Measurements from ENCODE around the gene KCND2.

The KCND2 gene

DNA sequence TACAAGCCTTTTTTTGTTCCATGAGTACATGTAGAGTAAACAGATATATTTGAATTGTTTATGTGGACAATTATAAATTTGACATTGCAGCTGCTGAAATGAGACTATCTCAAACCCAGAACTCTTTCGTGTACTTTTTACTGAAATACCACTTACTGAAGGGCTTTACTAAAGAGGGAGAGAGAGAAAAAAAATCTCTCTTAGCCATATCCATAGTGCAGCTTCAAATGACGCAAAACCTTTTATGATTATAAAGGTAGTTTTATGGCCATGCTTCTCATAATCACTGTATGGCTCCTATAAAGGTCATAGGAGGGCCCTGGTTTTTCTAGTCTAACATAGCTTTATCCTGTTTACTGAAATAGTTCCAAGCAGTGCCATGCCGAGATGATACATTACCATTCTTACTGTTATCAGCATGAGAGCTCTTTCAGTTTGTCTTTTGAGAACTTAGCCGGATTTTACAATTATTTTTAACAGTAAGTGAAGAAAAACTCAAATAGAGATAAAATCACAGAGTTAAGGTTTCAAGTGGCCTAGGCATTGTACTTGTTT lies 35.1 kb downstream of the KCND2 start:
- DNase-seq (ENCODE audit: low read depth in 3 of 3, low spot score in 1 of 3), result no peak

DNA sequence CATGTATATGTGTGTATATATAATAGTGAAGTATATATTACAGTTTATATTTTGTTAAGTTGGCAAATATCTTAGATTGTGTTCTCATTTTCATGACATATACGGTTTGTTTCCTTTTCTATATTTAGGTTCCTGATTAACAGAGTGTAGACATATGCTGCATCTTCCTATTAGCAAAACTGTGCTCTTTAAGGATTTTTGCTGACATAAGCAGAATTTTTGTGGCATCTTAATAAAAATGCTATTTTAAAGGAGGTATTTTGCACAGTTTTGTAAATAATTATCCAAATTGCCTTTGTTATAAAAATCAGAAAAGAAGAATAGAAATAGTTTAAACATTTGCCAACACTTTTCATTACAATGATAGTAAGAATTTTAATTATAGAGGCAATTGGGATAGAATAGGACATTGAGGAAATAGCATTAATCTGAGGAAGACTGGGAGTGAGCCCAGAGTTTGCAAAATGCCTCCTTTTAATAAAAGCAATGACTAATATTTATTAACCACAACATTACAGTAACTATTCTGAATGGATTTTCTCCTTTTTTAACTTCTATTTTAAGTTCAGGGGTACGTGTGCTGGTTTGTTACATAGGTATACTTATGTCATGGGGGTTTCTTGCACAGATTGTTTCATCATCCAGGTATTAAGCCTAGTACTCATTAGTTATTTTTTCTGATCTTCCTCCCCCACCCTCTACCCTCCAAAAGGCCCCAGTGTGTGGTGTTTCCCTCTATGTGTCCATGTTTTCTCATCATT lies 38.2 kb downstream of the KCND2 start:
- no peak for DNase-seq (ENCODE audit: low read depth in 3 of 3, low spot score in 1 of 3)

DNA sequence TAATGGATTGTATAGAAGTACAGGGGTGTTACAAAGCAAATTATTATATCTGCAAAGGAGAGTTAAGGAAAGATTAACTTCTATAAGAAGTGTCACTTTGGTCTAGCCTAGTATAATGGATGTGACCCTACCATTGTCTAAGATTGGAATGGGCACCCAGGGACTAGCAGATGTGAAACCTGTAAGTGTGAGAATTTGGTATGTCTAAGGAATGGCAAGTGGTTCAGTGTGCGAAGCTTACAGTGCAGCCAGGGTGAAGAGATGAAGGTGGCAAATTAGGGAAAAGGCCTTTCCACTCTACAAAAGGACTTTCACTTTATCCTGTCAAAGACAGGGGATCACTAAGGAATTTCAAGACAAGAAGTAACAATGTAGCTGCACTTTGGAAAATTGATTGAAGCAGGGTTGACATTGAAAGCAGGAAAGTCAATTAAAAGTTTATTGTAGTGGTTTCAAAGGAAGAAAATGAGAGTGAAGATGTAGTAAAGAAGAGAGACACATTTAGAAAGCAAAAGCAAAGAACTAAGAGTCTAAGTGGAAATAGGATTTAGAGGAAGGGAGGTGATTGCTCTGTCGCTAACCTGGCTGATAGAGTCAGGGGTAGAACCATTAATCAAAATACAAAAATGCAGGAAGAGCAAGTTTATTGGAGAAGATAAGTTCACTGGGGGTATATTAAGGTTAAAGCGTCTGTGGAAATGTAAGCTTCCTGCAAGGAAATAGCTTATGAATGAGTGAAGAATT lies 47.4 kb downstream of the KCND2 start:
- no peak for DNase-seq (ENCODE audit: low read depth in 3 of 3, low spot score in 1 of 3)

DNA sequence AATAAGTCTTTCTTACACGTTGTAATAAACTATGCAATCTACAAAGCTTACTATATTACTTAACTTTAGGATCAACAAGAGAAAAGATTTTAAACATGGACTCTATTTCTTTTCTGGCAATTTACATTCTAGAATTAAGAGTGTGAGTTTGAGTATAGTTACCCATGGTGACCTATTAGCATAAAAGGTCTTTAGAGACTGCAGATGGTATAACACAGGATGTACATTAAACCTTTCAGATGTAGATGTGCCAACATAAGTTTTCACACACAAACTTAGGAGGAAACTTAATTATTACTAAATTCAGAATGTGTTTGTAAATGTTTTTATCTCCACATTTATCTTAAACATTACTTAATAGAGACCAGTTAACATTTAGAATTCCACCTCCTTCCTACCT lies 54.1 kb downstream of the KCND2 start:
- no peak for DNase-seq (ENCODE audit: low read depth in 3 of 3, low spot score in 1 of 3)

DNA sequence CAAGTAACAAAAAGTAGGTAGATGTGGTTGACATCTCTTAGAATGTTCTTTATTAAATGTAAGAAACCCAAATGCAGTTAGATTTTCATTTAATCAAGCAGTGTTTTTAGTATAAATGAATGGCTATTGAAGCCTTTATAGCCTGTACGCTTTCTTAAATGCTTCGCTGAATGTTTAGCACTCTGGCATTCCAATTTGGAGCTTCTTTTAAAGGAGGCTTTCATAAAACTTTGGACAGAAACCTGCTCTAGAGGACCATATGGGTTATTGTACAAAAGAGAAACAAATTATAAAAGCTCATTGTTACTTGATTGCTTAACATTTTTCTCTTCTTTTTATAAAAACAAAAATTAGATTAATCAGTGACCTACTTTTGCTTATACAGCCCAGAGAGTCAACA lies 59.5 kb downstream of the KCND2 start:
- no peak for DNase-seq (ENCODE audit: low read depth in 3 of 3, low spot score in 1 of 3)

DNA sequence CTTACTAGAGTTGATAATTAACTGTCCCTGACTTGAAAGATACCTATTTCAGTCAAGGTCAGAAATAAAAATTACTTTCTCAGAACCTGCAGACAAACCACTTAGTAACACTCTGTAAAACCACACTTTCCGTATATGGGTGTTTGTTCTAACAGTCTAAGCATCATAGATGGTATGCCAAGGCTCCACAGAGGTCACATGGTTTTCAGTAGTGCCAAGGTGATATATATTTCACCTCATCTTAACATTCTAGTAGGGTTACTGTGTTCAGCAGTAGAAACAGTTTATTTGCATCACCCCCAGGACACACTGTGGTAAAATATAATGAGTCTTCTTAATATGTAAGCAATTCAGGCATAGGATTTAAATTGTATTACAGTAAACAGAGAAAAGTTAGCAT lies 61.5 kb downstream of the KCND2 start:
- DNase-seq (ENCODE audit: low read depth in 3 of 3, low spot score in 1 of 3), result no peak

DNA sequence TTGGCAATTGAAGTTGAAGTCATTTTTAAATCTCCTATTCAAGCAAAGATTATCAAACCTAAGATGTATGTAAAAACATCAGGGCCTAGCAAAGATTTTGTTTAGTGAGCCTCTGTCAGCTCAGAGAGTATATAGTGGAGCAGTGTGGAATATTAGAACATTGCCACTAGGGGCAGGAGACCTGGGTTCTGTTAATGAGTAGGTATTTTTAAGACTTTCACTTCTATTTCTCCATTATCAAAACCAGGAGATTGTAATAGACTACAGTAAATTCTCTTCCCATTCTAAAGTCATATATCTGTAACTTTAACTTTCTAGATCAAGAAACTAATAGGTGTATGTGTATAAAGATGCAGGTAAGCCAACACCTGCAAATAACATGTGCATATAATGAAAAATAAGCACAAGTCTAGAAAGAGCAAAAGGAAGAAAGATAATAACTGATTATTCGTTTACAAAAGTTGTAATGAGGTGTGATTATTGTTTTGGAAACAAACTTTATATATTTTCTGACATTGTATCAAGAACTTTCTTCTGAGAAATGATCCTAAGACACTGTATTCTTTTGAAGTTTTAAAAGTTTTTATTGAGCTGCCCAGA lies 64.4 kb downstream of the KCND2 start:
- no peak for DNase-seq (ENCODE audit: low read depth in 3 of 3, low spot score in 1 of 3)

DNA sequence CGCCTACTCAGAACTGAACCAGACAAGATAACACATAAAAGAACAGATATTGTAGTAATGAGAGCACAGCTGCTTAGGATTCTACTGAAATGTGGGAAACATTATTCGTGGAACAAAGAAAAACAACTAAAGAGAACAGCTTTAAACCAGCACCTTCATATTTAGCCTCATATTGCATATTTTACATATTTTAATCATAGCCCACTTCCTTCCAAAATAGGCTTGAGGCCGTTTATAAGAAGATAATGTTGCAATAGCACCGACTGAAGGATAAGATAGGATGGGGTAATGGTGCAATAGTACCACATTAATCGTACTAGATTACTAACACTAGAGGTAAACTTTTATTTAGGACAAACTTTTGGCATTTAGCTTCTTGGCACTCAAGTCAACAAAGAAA lies 71.3 kb downstream of the KCND2 start:
- no peak for DNase-seq (ENCODE audit: low read depth in 3 of 3, low spot score in 1 of 3)

DNA sequence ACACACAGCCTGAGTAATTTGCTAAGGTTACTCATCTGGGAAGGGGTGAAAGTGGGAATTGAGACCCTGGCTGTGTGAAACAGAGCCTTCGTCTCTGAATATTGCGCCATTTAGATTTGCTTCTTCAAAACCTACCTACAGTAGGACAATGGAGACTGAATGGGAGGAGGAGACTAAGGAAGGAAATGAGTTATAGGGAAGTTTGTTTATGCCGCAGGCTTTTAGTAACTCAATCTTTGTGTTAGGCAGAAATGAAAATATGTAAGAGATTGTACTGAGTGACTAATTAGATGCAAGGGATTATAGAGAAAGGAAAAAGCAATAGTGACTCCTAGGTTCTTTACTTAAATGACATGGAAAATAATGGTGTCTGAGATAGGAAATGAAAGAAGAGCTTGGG lies 80.2 kb downstream of the KCND2 start:
- DNase-seq (ENCODE audit: low read depth in 3 of 3, low spot score in 1 of 3), result no peak

DNA sequence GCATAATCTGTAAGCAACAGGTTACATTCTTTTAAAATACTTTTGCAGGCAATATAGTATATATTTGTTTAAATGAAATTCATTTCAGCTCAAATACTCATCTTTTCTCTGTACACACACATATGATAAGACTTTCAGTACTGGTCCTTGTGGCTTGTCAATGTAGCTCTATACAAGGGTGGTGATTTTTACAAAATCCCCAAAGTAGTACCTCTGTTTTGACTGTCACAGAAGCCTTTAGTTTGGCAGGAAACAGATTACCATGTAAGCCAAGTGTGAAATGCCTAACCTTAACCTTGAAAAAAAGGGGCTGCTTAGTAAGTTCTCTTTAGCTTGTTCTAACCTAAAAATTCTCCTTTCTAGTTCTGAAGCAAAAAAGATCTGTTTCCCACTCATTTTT lies 87.9 kb downstream of the KCND2 start:
- DNase-seq (ENCODE audit: low read depth in 3 of 3, low spot score in 1 of 3), result no peak

DNA sequence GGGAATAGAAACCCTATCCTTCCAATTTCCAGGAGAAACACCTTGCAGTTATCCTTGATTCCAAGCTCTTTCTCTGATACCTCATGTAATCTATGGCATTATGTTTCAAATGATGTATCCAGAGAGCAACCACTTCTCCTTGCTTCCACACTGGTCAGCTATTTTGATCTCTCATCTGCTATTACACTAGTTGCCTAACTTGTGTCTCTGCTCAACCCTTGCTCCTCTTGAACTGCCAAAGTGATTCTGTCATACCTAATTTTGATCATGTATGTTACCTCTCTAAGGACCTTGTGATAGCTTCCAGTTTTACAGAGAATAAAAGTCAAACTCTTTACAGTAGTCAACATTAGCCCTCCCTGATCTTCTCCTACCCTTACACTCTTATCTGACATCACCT lies 90.4 kb downstream of the KCND2 start:
- no peak for DNase-seq (ENCODE audit: low read depth in 3 of 3, low spot score in 1 of 3)

DNA sequence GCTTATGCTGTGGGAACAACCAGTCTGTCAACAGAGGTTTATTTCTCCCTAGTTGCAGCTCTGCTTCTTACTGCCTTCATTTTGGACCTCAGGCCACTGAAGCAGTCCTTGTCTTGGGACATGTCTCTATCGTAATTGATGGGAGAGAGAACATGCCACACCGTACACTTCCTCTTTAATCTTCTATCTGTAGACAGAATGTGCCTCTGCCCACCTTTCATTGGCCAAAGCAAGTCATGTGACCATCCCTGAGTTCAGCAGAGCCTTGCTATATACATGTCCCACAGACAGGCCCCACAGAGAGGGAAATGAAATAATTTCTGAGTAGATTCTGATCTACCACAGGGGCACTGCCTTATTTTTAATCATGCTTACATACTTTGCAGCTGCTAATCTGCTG lies 98.0 kb downstream of the KCND2 start:
- DNase-seq (ENCODE audit: low read depth in 3 of 3, low spot score in 1 of 3), result no peak

DNA sequence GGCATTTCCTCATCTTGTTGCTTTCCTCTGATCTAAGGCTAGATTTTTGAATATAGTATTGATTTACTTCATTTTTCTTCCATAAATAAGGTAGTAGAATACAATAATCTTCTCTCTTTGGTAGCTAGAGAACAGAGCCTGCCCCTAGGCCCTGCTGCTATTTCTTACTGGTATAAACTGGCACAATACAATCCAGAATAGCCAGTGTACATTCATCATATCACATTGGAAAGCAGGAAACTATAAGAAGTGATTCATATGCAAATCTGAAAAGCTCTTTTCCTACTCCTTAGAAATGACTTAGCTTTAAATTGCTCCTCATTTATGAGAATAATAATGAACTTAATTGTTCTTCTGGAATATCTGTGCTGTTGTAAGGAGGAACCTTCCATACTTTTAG lies 100.2 kb downstream of the KCND2 start:
- no peak for DNase-seq (ENCODE audit: low read depth in 3 of 3, low spot score in 1 of 3)

DNA sequence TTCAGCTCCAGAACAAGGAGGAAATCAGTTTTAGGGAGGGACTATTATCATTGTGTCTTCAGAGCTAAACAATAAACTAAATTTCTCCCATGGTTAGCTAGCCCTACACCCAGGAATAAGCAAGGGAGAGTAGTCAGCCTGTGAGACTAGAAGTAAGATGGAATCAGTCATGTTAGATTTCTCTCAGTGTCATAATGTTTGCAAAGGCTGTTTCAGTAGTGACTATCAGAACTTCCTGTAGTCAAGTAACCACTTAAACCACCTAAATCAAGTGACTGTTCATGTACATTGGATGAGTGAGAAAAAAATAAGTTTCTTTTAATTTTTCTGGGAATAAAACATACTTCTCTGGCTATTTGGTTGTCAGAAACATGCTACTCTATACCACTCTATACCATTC lies 121.6 kb downstream of the KCND2 start:
- no peak for DNase-seq (ENCODE audit: low read depth in 3 of 3, low spot score in 1 of 3)

DNA sequence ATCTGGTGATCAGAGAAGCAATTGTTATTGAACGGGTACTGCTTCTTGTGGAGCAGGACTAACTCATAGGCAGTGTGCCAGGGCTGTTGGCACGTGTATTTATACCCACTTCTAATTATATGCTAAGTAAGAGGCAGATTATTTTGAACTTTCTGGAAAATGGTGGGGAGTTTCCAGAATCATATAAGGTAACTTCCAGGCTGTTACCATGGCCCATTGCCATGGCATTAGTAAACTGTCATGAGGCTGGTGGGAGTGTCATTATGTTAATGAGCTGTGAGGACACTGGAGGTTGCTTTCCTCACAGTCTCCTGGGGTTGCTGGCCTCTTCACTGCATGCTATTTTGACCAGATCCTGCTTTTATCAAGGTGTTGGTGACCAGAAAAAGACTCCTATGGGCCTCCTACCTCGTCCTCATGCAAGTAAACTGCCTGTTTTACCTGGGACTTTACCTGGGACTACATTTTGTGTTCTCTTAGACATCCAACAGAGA lies 122.6 kb downstream of the KCND2 start:
- no peak for DNase-seq (ENCODE audit: low read depth in 3 of 3, low spot score in 1 of 3)

DNA sequence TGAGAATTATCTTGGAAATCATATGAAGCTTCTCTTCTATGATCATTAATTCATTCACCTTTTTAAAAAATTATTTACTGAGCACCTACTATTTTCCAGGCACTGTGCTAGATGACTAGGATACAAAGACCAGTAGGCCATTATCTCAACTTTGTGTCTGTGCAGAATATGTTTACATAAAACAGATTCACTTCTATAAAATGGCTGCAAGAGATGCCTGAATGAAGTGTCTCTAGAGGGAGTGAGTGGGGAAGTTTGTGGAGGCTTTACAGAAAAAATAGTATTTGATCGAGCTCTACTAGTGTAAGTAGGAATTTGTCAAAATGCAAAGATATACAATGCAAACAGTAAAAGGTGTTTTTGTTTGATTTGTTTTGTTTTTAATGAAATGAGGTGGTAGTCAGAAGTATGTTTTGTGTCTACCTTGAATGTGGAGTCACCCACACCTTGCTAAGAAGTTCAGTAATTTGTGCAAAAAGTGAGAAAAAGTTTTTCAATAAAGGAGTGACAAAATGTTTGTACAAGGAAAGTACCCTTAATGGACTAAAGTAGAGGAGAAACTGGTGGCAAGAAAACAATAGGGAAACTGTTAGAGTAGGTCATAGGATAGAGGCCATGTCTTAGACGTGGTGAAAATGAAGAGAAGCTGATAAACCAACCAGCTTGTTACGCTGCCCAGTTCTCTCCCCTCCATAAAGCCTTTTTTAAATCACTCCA lies 125.5 kb downstream of the KCND2 start:
- DNase-seq (ENCODE audit: low read depth in 3 of 3, low spot score in 1 of 3), result no peak

DNA sequence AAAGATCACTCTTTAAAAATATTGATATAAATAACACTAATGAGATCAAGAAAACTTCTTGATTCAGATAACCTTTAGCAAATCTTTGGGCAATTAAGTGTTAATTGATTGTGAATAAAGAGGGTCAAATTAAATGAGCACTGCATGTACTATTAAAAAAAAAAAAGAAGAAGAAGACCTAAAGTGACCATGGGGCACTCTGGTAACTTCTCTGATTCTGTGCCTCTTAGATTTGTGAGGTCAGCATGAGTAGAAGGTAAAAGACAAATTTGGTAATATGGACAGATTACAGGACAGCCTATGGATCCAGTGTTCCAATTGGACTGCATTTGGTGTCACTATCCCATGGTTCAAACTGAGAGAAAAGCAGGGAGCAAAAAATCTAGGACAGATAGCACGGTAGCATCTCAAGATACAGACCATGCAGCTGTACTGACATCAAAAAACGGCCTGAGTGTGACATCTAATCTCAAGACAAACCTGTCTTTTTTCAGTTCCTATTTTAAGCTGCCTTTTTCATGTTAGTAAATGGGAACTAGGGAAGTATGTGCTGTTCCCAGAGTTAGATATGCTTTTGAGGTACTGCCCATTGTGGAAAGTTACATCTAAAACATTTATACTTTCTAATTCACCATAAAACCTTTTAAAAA lies 128.0 kb downstream of the KCND2 start:
- no peak for DNase-seq (ENCODE audit: low read depth in 3 of 3, low spot score in 1 of 3)

DNA sequence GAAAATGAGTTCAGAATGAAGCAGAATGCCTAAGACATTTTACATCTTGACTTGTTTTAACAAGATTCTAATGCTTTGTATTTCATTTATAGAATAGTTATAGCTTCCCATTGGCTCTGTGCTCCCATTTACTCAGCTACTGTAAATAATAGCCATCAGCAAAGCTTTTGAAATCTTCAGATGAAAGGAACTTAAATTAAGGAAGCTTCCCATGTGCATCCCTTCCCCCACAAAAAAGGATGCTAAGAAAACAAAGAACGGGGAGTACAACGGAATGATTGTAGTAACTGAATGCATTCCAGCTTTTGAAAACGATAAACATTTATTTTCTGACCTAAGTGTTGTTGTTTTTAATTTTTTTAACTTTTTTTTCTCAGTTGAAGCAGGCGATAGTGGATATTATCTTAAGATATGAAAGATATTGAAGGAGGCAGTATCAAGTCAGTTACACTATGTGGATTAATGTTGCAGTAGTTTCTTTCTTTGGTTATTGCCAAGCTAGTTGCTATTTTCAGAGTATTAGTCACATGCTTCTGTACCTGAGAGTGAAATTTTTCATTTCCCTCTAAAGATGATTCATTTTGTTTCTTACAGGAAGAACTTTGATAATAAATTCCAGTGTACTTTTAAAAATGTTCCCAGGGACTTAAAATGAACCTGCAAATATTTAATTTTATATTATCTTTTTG lies 129.2 kb downstream of the KCND2 start:
- DNase-seq (ENCODE audit: low read depth in 3 of 3, low spot score in 1 of 3), result no peak

DNA sequence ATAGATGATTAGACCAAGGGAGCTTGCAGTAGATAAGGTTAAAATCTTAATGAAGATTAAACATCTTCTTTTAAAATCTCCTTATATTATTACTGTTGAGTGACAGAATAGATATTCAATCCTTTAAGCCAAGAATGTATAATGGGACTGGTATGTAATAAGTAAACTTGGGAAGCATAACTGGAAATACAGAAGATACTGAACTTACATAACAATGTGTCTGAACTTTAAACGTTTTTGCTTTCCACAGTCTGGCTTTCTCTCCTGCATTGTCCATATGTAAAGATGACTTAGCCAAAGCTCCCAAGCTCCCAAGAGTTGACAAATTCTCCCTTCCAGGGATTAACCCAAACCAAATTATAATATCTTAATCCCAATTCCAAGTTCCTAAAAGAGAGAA lies 129.8 kb downstream of the KCND2 start:
- no peak for DNase-seq (ENCODE audit: low read depth in 3 of 3, low spot score in 1 of 3)

DNA sequence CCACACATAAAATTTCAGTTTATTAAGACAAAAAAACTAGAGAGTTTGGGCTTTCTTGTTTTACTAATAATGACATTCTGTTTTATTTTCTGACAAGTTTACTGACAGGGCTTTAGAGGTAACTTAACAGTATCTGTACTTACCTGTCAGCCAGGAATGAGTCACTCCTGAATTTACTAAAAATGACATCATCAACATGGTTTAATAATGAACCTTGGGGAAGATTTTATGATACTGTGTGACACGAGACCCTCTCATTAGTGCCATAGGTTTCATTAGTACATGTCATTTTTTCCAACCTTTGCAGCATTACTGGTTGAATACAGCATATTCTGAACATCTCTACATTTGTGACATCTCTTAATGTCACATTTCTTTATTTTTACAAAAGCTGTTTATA lies 131.1 kb downstream of the KCND2 start:
- no peak for DNase-seq (ENCODE audit: low read depth in 3 of 3, low spot score in 1 of 3)
